GM23248 (cell line): Measurements from ENCODE around the gene CNTN1. TPM values are rescaled to one million over a fixed set of nuclear protein-coding genes. Genes with fewer than 3 reads are reported as not detected.

ENCODE experiments used
- DNase-seq: peaks from one replicate; pipeline ENCODE4 v3.0.0-alpha.2; 2015
- H2AFZ ChIP-seq: fragments of 200-600 bp; sonication (generic); 2 replicates; pipeline ENCODE4 v1.6.1; 2016; ENCODE audit warnings: antibody characterized with exemption
- H3F3A ChIP-seq: fragments of 200-600 bp; sonication (generic); 2 replicates; pipeline ENCODE4 v1.6.1; 2016; ENCODE audit warnings: mild to moderate bottlenecking, antibody characterized with exemption, mixed run types; ENCODE audit not compliant: insufficient read depth
- H3K27ac ChIP-seq: fragments of 200-600 bp; sonication (generic); 2 replicates; pipeline ENCODE4 v1.5.1; 2016; ENCODE audit warnings: mild to moderate bottlenecking
- H3K27me3 ChIP-seq: fragments of 200-600 bp; sonication (generic); replicated peaks from 2 replicates; pipeline ENCODE4 v1.6.1; 2016; ENCODE audit warnings: mild to moderate bottlenecking; ENCODE audit not compliant: insufficient read depth
- H3K36me3 ChIP-seq: fragments of 200-600 bp; sonication (generic); 2 replicates; pipeline ENCODE4 v1.6.1; 2016; ENCODE audit warnings: low read depth, mild to moderate bottlenecking
- H3K4me1 ChIP-seq: fragments of 200-600 bp; sonication (generic); 2 replicates; pipeline ENCODE4 v1.6.1; 2016; ENCODE audit warnings: mild to moderate bottlenecking; ENCODE audit not compliant: insufficient read depth
- H3K4me2 ChIP-seq: fragments of 200-600 bp; sonication (generic); one replicate; pipeline ENCODE4 v1.6.1; 2016; ENCODE audit warnings: mild to moderate bottlenecking; ENCODE audit not compliant: unreplicated experiment
- H3K4me3 ChIP-seq: fragments of 200-600 bp; sonication (generic); 2 replicates; pipeline ENCODE4 v1.5.1; 2016; ENCODE audit warnings: mild to moderate bottlenecking
- H3K79me2 ChIP-seq: fragments of 200-600 bp; sonication (generic); 2 replicates; pipeline ENCODE4 v1.6.1; 2016; ENCODE audit warnings: mild to moderate bottlenecking; ENCODE audit not compliant: insufficient read depth
- H3K9ac ChIP-seq: fragments of 200-600 bp; sonication (generic); 2 replicates; pipeline ENCODE4 v1.6.1; 2016; ENCODE audit warnings: mild to moderate bottlenecking
- H3K9me2 ChIP-seq: fragments of 200-600 bp; sonication (generic); 2 replicates; pipeline ENCODE4 v1.6.1; 2016; ENCODE audit warnings: mixed run types, mild to moderate bottlenecking, moderate library complexity; ENCODE audit not compliant: insufficient read depth
- H3K9me3 ChIP-seq: fragments of 200-600 bp; sonication (generic); one replicate; pipeline ENCODE4 v1.6.1; 2017; ENCODE audit warnings: low read depth
- H4K20me1 ChIP-seq: fragments of 200-600 bp; sonication (generic); 2 replicates; pipeline ENCODE4 v1.6.0; 2016; ENCODE audit not compliant: insufficient read depth
- EZH2 ChIP-seq: fragments of 200-600 bp; sonication (generic); IDR thresholded peaks from 2 replicates; pipeline ENCODE4 v1.6.1; 2018; ENCODE audit warnings: antibody characterized with exemption, mild to moderate bottlenecking; ENCODE audit not compliant: insufficient read depth, poor library complexity, severe bottlenecking
- EZH2phosphoT487 ChIP-seq: fragments of 200-600 bp; sonication (generic); IDR thresholded peaks from 2 replicates; pipeline ENCODE4 v1.6.1; 2018; ENCODE audit warnings: antibody characterized with exemption, moderate library complexity, mild to moderate bottlenecking, low read depth; ENCODE audit not compliant: insufficient read depth
- WGBS, 2 experiments: methylation state at CpG; one replicate each; pipeline ENCODE4 v1.1.6; 2015 to 2017; ENCODE audit warnings: low lambda C conversion rate in 2 of 2, low coverage in 1 of 2; ENCODE audit errors: missing lambda C conversion rate in 2 of 2; 5-methylcytosine and 5-hydroxymethylcytosine counted together
- in situ Hi-C: fragments of 300-500 bp; cut with MboI; formaldehyde crosslinking; loops from 2 replicates; pipeline ENCODE4 v1.15.0; 2020
- polyA plus RNA-seq: library from polyadenylated mRNA; unstranded; fragments of >200 nt; fragmentation: Nextera tagmentation; extraction: Ambion mirVana; gene quantifications from 2 replicates; pipeline ENCODE4 v1.2.1, GENCODE V29; 2016
- total RNA-seq: library from RNA; depleted of rRNA; stranded (reverse); fragments of >200 nt; shearing (Covaris generic); gene quantifications from 2 replicates; pipeline ENCODE4 v1.2.3, GENCODE V29; 2014; rRNA removed

The CNTN1 gene
- 0.32 and 0.51 TPM in 2 replicates for total RNA-seq
- 0.36 and 0.38 TPM in 2 replicates for polyA plus RNA-seq

DNA sequence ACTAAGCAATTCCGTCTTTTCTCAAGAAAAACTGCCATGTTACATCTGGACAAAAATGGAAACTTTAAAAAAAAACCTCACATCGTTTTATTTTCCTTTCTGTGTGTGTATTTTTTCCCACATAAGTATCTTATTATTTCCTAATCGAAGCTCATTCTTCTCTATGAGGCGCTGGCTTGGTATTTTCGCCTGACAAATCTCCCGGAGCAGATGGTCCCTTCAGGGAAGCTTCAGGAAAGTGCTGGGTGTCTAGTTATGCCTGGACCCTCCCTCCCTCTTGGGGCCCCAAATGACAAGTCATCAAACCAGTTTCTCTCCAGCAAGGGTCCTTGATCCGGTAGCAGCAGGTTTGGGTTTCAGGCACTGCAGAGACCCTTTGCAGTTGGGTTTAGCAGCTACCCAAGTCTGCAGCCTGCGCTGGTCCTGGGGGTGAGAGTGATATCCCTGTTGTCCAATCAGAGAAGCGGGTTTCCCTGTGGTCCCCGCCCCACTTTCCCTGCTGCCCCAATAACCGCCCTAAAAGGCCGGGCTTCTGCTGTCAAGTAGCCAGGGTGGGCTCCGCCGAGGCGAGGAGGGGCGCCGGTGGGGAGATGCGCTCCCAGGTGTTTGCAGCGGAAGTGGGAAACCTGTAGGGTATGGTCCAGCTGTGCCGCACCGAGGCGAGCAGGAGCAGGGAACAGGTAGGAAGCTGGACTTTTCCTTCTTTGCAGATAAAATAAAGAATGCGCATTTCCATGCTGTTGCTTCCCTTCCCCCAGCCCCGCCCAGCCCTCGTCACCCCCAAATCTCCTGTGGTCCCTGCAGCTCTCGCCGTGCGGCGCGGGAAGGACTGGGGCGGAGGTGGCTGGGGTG lies at the start of gene CNTN1:
CNTN1 (plus strand) TSS at position 527 of the 852 bp plus-strand sequence.
- Histone ChIP-seq H3F3A (no peaks in the 10 kb centered on the region), H3K27ac (no peak within 1 kb of the TSS), H3K9me2 (no peaks in the 10 kb centered on the region), H2AFZ (peak within 1 kb of the TSS; percentile 46), H3K36me3 (no peaks in the 10 kb centered on the region), H3K4me3 (peak within 1 kb of the TSS; percentile 68), H3K4me2 (peak within 1 kb of the TSS; percentile 51), H3K9ac (no peak within 1 kb of the TSS), H3K27me3 (peaks cover 36% of the 10 kb centered on the region; the same call in 1 of the 2 replicates), H3K79me2 (no peaks in the 10 kb centered on the region), H3K4me1 (no peaks in the 10 kb centered on the region), H3K9me3 (no peaks in the 10 kb centered on the region), H4K20me1 (no peaks in the 10 kb centered on the region)
- 1% methylated on average over 23 to 31 of the region's 31 CpGs for WGBS, 2 experiments
- in situ Hi-C loops: no loop called here
- TF ChIP-seq EZH2phosphoT487 (no peak), EZH2 (no peak)
- peak; percentile 65 for DNase-seq

DNA sequence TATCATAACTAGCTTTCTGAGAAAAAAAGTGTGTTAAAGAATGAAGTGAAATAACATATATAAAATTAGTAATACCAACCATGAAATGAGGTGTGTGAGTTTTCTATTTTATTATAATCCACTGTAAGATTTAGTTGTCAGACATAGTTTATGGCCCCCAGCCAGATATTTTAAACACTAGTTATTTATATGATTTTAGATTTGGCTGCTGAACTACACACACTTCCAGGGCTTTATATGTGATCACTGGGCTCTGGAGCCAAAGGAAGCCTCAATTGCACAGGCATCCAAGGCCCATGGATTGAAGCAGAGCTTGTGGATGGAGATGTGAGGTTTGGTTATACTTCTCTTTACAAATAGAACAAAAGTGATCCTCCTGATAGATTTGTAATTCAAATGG lies 48.7 kb upstream of the CNTN1 start:
- in situ Hi-C loops: no loop called here

DNA sequence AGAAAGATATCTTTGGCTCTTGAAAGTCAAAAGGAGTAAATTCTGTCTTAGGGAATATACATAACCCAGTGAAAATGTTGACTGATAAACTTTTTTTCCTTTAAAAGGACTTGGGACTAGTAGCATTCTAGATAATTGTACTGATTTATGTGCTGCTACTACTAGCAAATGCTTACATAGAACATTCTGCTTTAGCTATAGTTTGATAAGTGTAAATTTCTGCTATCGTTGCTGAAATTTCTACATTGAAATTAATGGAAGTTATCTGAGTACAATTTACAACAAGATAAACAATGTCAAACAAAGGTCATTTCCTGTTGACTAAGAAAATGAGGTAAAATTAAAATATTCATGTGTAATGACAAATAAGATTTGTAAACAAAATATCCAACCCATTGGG lies 48.3 kb upstream of the CNTN1 start:
- Histone ChIP-seq H3K9ac (no peak overlapping the region), H4K20me1 (no peaks in the 10 kb centered on the region), H3F3A (no peaks in the 10 kb centered on the region), H3K4me1 (no peaks in the 10 kb centered on the region), H3K9me2 (no peaks in the 10 kb centered on the region), H2AFZ (no peak overlapping the region), H3K36me3 (no peaks in the 10 kb centered on the region), H3K79me2 (no peaks in the 10 kb centered on the region), H3K27ac (no peak overlapping the region), H3K4me3 (no peak overlapping the region), H3K4me2 (no peak overlapping the region), H3K27me3 (no peaks in the 10 kb centered on the region), H3K9me3 (no peaks in the 10 kb centered on the region)
- in situ Hi-C loops: no loop called here
- WGBS, 2 experiments: 38 to 40% methylated on average over 1 of the region's 1 CpG
- DNase-seq: no peak
- no peak for TF ChIP-seq EZH2

More for the DNA sequence above, 48.7 kb upstream of the CNTN1 start:
- DNase-seq: no peak
- Histone ChIP-seq H3K4me2 (no peak overlapping the region), H3K9me2 (no peaks in the 10 kb centered on the region), H3K4me1 (no peaks in the 10 kb centered on the region), H3K27ac (no peak overlapping the region), H3K4me3 (no peak overlapping the region), H3K9me3 (no peaks in the 10 kb centered on the region), H3F3A (no peaks in the 10 kb centered on the region), H2AFZ (no peak overlapping the region), H3K9ac (no peak overlapping the region), H3K27me3 (no peaks in the 10 kb centered on the region), H3K36me3 (no peaks in the 10 kb centered on the region), H4K20me1 (no peaks in the 10 kb centered on the region), H3K79me2 (no peaks in the 10 kb centered on the region)
- TF ChIP-seq EZH2: no peak
- TF ChIP-seq EZH2phosphoT487: no peak

DNA sequence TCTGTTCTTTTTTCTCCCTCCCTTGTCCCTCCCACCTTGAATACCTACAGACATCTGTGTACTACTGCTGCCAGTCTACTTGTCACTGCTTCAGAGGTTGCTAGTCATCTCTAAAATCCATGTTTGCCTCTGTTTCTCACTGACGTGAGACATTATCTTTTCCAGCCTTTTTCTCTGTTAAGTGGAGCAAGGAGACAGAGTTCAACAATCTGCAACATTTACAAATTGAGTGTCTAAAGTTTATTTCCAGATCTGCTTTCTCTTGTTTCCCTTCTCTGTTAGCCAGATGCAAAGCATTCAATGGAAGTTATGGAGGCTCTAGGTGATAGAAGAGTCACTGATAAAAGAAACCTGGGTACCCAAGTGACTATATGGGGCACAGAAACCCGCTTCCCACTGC lies 47.5 kb upstream of the CNTN1 start:
- Histone ChIP-seq H3K36me3 (no peaks in the 10 kb centered on the region), H3K4me3 (no peak overlapping the region), H3K27me3 (no peaks in the 10 kb centered on the region), H3K9me2 (no peaks in the 10 kb centered on the region), H3K9me3 (no peaks in the 10 kb centered on the region), H3K4me2 (no peak overlapping the region), H3K4me1 (no peaks in the 10 kb centered on the region), H2AFZ (no peak overlapping the region), H3K27ac (no peak overlapping the region), H3K9ac (no peak overlapping the region), H4K20me1 (no peaks in the 10 kb centered on the region), H3K79me2 (no peaks in the 10 kb centered on the region), H3F3A (no peaks in the 10 kb centered on the region)
- no peak for DNase-seq
- TF ChIP-seq EZH2phosphoT487: no peak
- no peak for TF ChIP-seq EZH2
- in situ Hi-C loops: no loop called here
- WGBS, 2 experiments: 63 to 65% methylated on average over 2 of the region's 2 CpGs
